OCI-LY1 (cell line): ENCODE data around the gene FABP1.

Source experiments
- H2AFZ ChIP-seq: fragments of 200-600 bp; sonication (generic), shearing (Covaris generic); 2 replicates; pipeline ENCODE4 v1.6.0; 2014; ENCODE audit warnings: antibody characterized with exemption, mild to moderate bottlenecking, low read length
- H3F3A ChIP-seq: fragments of 200-600 bp; sonication (generic), shearing (Covaris generic); 2 replicates; pipeline ENCODE4 v1.6.0; 2014; ENCODE audit warnings: mild to moderate bottlenecking, antibody characterized with exemption, low read length, moderate library complexity; ENCODE audit not compliant: insufficient read depth
- H3K27ac ChIP-seq: fragments of 200-600 bp; sonication (generic); 2 replicates; pipeline ENCODE4 v1.5.1; 2014; ENCODE audit warnings: low read length, mixed run types, mild to moderate bottlenecking, low read depth; ENCODE audit not compliant: poor library complexity, severe bottlenecking
- H3K27me3 ChIP-seq: fragments of 200-600 bp; sonication (generic); 2 replicates; pipeline ENCODE4 v1.6.0; 2014; ENCODE audit warnings: antibody characterized with exemption, mild to moderate bottlenecking, low read length, moderate library complexity; ENCODE audit not compliant: insufficient read depth
- H3K36me3 ChIP-seq: fragments of 200-600 bp; sonication (generic); 2 replicates; pipeline ENCODE4 v1.6.1; 2014; ENCODE audit warnings: mild to moderate bottlenecking, antibody characterized with exemption, low read length, moderate library complexity, mixed read lengths; ENCODE audit not compliant: insufficient read depth
- H3K4me1 ChIP-seq: fragments of 200-600 bp; sonication (generic); 2 replicates; pipeline ENCODE4 v1.5.1; 2014; ENCODE audit warnings: mild to moderate bottlenecking, low read length, moderate library complexity; ENCODE audit not compliant: insufficient read depth, severe bottlenecking
- H3K4me2 ChIP-seq: fragments of 200-600 bp; sonication (generic), shearing (Covaris generic); 2 replicates; pipeline ENCODE4 v1.6.1; 2014; ENCODE audit warnings: low read length
- H3K4me3 ChIP-seq: fragments of 200-600 bp; sonication (generic); 2 replicates; pipeline ENCODE4 v1.5.1; 2014; ENCODE audit warnings: low read length, low read depth, mild to moderate bottlenecking, mixed read lengths; ENCODE audit not compliant: poor library complexity, severe bottlenecking
- H3K79me2 ChIP-seq: fragments of 200-600 bp; shearing (Covaris generic); 2 replicates; pipeline ENCODE4 v1.6.1; 2016; ENCODE audit warnings: mixed run types, low read length, mixed read lengths; ENCODE audit not compliant: insufficient read depth
- H3K9ac ChIP-seq: fragments of 200-600 bp; sonication (generic), shearing (Covaris generic); 2 replicates; pipeline ENCODE4 v1.6.1; 2014; ENCODE audit warnings: mild to moderate bottlenecking, low read length, mixed read lengths
- H3K9me2 ChIP-seq: fragments of 200-600 bp; sonication (generic), shearing (Covaris generic); 2 replicates; pipeline ENCODE4 v1.6.1; 2014; ENCODE audit warnings: low read depth, mild to moderate bottlenecking, low read length, mixed read lengths
- H3K9me3 ChIP-seq: fragments of 200-600 bp; shearing (Covaris generic); 2 replicates; pipeline ENCODE4 v1.6.1; 2014; ENCODE audit warnings: low read length, mixed read lengths
- H4K20me1 ChIP-seq: fragments of 200-600 bp; sonication (generic), shearing (Covaris generic); 2 replicates; pipeline ENCODE4 v1.6.0; 2016; ENCODE audit warnings: mild to moderate bottlenecking, low read length; ENCODE audit not compliant: insufficient read depth
- EZH2 ChIP-seq: fragments of 200-600 bp; sonication (generic), shearing (Covaris generic); IDR thresholded peaks from 2 replicates; pipeline ENCODE4 v1.8.0; 2017; ENCODE audit warnings: borderline replicate concordance, mixed run types, mild to moderate bottlenecking, antibody characterized with exemption, low read length, moderate library complexity, mixed read lengths
- TF ChIP-seq, protein P1 (sequence below): fragments of 200-600 bp; sonication (generic), shearing (Covaris generic); IDR thresholded peaks from 2 replicates; pipeline ENCODE4 v1.5.1; 2017; ENCODE audit warnings: mild to moderate bottlenecking, antibody characterized with exemption, low read length, moderate library complexity, mixed read lengths

Gene FABP1

DNA sequence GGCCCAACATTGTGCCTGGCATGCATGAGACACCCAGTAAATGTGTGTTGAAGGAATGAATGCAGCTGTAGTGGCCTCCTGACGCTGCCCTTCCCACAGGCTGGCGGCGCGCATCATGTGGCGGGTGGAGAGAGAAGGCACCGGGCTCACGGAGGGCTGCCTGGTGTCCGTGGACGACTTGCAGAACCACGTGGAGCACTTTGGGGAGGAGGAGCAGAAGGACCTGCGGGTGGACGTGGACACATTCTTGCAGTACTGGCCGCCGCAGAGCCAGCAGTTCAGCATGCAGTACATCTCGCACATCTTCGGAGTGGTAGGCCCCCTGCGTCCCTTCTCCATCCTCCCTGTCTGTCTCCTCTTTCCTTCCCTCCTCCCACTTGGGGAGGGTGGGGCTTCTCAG, 40.1 kb downstream of the FABP1 start:
- no peaks in the 10 kb centered on the region for H3F3A ChIP-seq
- TF ChIP-seq, protein P1, sequence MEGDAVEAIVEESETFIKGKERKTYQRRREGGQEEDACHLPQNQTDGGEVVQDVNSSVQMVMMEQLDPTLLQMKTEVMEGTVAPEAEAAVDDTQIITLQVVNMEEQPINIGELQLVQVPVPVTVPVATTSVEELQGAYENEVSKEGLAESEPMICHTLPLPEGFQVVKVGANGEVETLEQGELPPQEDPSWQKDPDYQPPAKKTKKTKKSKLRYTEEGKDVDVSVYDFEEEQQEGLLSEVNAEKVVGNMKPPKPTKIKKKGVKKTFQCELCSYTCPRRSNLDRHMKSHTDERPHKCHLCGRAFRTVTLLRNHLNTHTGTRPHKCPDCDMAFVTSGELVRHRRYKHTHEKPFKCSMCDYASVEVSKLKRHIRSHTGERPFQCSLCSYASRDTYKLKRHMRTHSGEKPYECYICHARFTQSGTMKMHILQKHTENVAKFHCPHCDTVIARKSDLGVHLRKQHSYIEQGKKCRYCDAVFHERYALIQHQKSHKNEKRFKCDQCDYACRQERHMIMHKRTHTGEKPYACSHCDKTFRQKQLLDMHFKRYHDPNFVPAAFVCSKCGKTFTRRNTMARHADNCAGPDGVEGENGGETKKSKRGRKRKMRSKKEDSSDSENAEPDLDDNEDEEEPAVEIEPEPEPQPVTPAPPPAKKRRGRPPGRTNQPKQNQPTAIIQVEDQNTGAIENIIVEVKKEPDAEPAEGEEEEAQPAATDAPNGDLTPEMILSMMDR = no peak
- TF ChIP-seq EZH2 = no peak
- H4K20me1 ChIP-seq = no peaks in the 10 kb centered on the region
- no peak overlapping the region for H3K4me2 ChIP-seq
- no peaks in the 10 kb centered on the region for H3K9me3 ChIP-seq
- H3K79me2 ChIP-seq = no peaks in the 10 kb centered on the region
- H2AFZ ChIP-seq = no peak overlapping the region
- no peak overlapping the region for H3K9ac ChIP-seq
- H3K9me2 ChIP-seq = no peaks in the 10 kb centered on the region
- H3K4me1 ChIP-seq = no peaks in the 10 kb centered on the region
- H3K36me3 ChIP-seq = no peaks in the 10 kb centered on the region
- no peak overlapping the region for H3K4me3 ChIP-seq
- H3K27ac ChIP-seq = no peak overlapping the region
- no peaks in the 10 kb centered on the region for H3K27me3 ChIP-seq

GRCh38 chr2:88087073-88087472, 40.8 kb downstream of the FABP1 start:
- Histone ChIP-seq H3K9me2 (no peaks in the 10 kb centered on the region), H3K4me1 (no peaks in the 10 kb centered on the region), H3F3A (no peaks in the 10 kb centered on the region), H2AFZ (no peak overlapping the region), H3K4me3 (no peak overlapping the region), H3K9ac (no peak overlapping the region), H3K9me3 (no peaks in the 10 kb centered on the region), H3K27ac (no peak overlapping the region), H3K36me3 (no peaks in the 10 kb centered on the region), H4K20me1 (no peaks in the 10 kb centered on the region), H3K79me2 (no peaks in the 10 kb centered on the region), H3K27me3 (no peaks in the 10 kb centered on the region), H3K4me2 (no peak overlapping the region)
- TF ChIP-seq, protein P1 = no peak
- no peak for TF ChIP-seq EZH2

DNA sequence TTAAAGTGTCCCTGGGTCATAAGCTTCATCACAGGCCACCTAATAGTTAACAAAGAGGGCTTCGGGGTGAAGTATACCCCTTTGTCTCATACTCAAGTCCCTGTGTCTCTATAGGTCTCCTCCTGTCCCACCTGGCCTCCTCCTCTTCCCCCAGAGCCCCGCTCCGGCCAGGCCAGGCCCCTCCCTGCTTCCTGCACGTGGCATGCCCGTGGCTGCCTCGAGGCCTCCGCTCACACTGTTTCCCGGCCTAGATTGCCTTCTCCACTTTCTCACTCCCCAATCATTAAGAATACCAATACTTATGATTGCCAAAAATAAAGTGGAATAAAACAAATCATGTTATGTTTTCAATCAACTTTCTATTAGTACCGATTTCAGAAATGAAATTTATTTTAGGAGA, 41.5 kb downstream of the FABP1 start:
- TF ChIP-seq, protein P1 = no peak
- no peak overlapping the region for H3K4me3 ChIP-seq
- H3K4me2 ChIP-seq = no peak overlapping the region
- H3K4me1 ChIP-seq = no peaks in the 10 kb centered on the region
- no peaks in the 10 kb centered on the region for H4K20me1 ChIP-seq
- H3K27ac ChIP-seq = no peak overlapping the region
- no peaks in the 10 kb centered on the region for H3F3A ChIP-seq
- H3K9me3 ChIP-seq = no peaks in the 10 kb centered on the region
- no peaks in the 10 kb centered on the region for H3K79me2 ChIP-seq
- H2AFZ ChIP-seq = no peak overlapping the region
- no peak overlapping the region for H3K9ac ChIP-seq
- no peaks in the 10 kb centered on the region for H3K36me3 ChIP-seq
- no peaks in the 10 kb centered on the region for H3K9me2 ChIP-seq
- no peaks in the 10 kb centered on the region for H3K27me3 ChIP-seq
